GM12864 (cell line): ENCODE measurements around the gene SOSTDC1.

Experiments used
- DNase-seq: peaks from one replicate; pipeline ENCODE4 v3.0.0-alpha.2; 2011; ENCODE audit warnings: low read depth
- H3K4me3 ChIP-seq: 2 replicates; pipeline ENCODE4 v1.5.1; 2011; ENCODE audit warnings: mild to moderate bottlenecking, low read depth, low read length, control low read depth
- TF ChIP-seq, protein P1 (sequence below): IDR thresholded peaks from 2 replicates; pipeline ENCODE4 v1.5.1; 2011; ENCODE audit warnings: low read depth, mild to moderate bottlenecking, moderate library complexity, low read length, control low read depth, inconsistent platforms; ENCODE audit errors: missing control alignments

SOSTDC1 gene

DNA sequence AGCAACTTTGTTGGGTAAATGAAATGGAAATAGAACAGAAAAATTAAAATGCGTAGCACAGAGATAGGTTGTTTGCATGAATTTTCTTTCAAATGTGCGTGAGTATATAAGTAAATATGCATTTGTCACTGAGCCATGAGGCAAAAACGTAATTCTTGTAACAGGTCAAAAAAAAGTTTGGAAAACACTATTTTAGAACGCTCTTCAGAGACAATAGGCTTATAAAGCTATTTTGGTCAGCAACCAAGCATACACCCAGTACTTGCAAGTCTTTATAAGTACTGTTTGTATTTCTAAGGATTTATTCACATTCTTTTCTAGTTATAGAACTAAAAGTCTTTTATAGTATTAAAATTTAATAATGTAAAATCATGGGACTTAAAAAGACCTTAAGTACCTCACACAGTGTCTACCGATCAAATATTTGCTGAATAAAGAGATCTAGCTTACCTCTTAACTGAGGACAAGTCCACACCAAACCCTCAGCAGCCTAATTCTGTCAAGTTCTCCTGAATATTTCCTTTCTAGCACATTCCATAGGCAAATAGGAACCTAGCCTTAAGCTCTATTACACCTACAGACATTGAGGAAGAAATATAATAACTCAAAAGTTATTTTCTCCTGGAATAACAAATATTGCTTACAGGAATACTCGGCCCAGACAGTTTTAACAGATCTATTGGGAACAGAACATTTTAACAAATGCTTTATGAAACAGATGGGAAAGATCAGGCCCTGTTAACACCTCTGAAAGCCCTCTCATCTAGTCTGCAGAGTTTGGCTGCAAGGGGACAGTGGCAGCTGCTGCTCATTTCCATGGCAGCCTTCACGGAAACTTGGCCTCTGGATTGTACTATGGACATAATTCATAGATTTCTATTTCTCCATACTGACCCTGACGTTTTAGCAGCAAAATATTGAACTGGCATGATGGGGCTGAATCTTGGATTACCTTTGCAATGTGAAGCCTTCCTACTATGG lies 53.0 kb downstream of the SOSTDC1 start:
- no peak overlapping the region for H3K4me3 ChIP-seq
- DNase-seq: no peak
- TF ChIP-seq, protein P1, sequence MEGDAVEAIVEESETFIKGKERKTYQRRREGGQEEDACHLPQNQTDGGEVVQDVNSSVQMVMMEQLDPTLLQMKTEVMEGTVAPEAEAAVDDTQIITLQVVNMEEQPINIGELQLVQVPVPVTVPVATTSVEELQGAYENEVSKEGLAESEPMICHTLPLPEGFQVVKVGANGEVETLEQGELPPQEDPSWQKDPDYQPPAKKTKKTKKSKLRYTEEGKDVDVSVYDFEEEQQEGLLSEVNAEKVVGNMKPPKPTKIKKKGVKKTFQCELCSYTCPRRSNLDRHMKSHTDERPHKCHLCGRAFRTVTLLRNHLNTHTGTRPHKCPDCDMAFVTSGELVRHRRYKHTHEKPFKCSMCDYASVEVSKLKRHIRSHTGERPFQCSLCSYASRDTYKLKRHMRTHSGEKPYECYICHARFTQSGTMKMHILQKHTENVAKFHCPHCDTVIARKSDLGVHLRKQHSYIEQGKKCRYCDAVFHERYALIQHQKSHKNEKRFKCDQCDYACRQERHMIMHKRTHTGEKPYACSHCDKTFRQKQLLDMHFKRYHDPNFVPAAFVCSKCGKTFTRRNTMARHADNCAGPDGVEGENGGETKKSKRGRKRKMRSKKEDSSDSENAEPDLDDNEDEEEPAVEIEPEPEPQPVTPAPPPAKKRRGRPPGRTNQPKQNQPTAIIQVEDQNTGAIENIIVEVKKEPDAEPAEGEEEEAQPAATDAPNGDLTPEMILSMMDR: no peak
